T47D (cell line): ENCODE data around the gene A4GALT.

ENCODE experiments used
- DNase-seq, 2 experiments: peaks; one replicate each; pipeline versions ENCODE4 v3.0.0 to v3.0.0-alpha.2; 2011 to 2012; ENCODE audit warnings: low read depth in 1 of 2, low spot score in 1 of 2
- JUND ChIP-seq: IDR thresholded peaks from 2 replicates; pipeline ENCODE4 v1.6.1; 2012; ENCODE audit warnings: low read depth
- in situ Hi-C: cut with HindIII; loops from 2 replicates; pipeline ENCODE4 v1.10.0; 2016; ENCODE audit warnings: low sequenced_read_pairs, low pct_unique_long_range_greater_than_20kb

Gene A4GALT

GRCh38 chr22:42644422-42645340 lies 76.0 kb downstream of the A4GALT start:
- no peak for TF ChIP-seq JUND
- in situ Hi-C loops = no loop called here
- DNase-seq = no peak

DNA sequence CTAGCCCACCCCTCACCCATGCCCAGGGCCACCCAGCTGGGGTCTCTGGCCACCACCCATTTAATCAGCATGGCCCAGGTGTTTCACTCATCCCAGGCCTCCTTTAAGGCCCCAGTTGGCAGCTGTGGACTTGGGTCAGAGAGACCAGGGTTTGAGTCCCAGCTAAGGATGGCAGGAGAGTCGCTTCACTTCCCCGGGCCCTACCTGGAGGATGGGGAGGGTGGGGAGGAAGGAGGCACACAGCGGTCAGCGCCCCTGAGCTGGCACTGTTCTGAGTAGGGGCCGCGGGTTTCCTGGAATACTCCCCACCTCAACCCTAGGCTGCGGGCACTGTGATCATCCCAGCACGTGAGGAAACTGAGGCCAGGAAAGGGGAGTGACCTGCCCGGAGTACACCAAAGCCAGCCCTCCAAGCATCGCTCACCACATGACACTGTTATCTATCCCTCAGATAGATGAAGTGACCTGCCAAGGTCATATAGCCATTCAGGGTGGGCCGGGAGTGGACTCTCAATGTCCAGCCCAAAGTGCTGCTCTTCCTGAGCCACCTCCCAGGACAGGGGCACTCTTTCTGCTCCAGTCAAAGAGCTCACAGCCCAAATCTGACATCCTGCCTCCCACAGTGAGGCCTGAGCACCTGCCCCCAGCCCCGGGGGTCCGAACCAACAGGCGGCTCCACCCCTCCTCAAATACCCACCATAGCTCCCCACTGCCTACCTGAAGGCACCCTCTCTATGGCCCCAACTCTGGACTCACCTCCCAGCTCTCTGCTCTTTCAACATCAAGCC lies 76.8 kb downstream of the A4GALT start:
- TF ChIP-seq JUND = no peak
- in situ Hi-C loops = no loop called here
- no peak for DNase-seq

GRCh38 chr22:42642806-42643633 lies 77.7 kb downstream of the A4GALT start:
- TF ChIP-seq JUND = no peak
- in situ Hi-C loops = no loop called here
- DNase-seq = no peak
